Right lobe of liver (tissue), 6 donors: ENCODE data around the gene ALDH1B1. TPM values are rescaled to one million over a fixed set of nuclear protein-coding genes. Genes with fewer than 3 reads are reported as not detected.

ENCODE experiments used
- ATAC-seq, 4 donors: fragments of 200-7000 bp; cut with Tn5 transposase; one replicate each; pipeline ENCODE4 v1.9.1; 2020; ENCODE audit warnings: mild to moderate bottlenecking in 4 of 4, moderate library complexity in 4 of 4
- DNase-seq, 3 donors: peaks; one replicate each; pipeline ENCODE4 v3.0.0-alpha.2; 2020
- H3K27ac ChIP-seq, 3 donors: fragments of 200-600 bp; one replicate each; pipeline ENCODE4 v1.8.0; 2022
- H3K27me3 ChIP-seq, 2 donors: fragments of 200-600 bp; one replicate each; pipeline ENCODE4 v1.8.0; 2022
- H3K36me3 ChIP-seq, 4 donors: fragments of 200-600 bp; sonication (generic) in 1 of 4; one replicate each; pipeline versions ENCODE4 v1.5.1 to v1.8.0; 2017 to 2022; ENCODE audit warnings: control low read depth in 1 of 4
- H3K4me1 ChIP-seq, 4 donors: fragments of 200-600 bp; sonication (generic) in 1 of 4; one replicate each; pipeline versions ENCODE4 v1.5.1 to v1.8.0; 2017 to 2022; ENCODE audit warnings: control low read depth in 1 of 4
- H3K4me3 ChIP-seq, 3 donors: fragments of 200-600 bp; one replicate each; pipeline ENCODE4 v1.8.0; 2022
- H3K9me3 ChIP-seq, 4 donors: fragments of 200-600 bp; sonication (generic) in 1 of 4; one replicate each; pipeline versions ENCODE4 v1.5.1 to v1.8.0; 2017 to 2022; ENCODE audit warnings: control low read depth in 1 of 4
- CTCF ChIP-seq, 4 donors: fragments of 200-600 bp in 3 of 4; fragments of 450-650 bp in 1 of 4; IDR thresholded peaks; one replicate each; pipeline versions ENCODE4 v1.5.1 to v1.8.0; 2016 to 2022; ENCODE audit warnings: antibody characterized with exemption in 4 of 4, mild to moderate bottlenecking in 2 of 4
- POLR2A ChIP-seq: fragments of 450-650 bp; IDR thresholded peaks from one replicate; pipeline ENCODE4 v1.6.1; 2017; ENCODE audit warnings: antibody characterized with exemption, mild to moderate bottlenecking
- WGBS: methylation state at CpG from one replicate; pipeline ENCODE4 v1.1.6; 2018; ENCODE audit warnings: low coverage, low lambda C conversion rate; ENCODE audit not compliant: insufficient coverage; ENCODE audit errors: missing lambda C conversion rate; 5-methylcytosine and 5-hydroxymethylcytosine counted together
- intact Hi-C, 2 donors: fragments of 100-400 bp; cut with DNase I; formaldehyde crosslinking; loops; one replicate each; pipeline versions ENCODE4 v1.11.2 to v1.14.1; 2022
- total RNA-seq, 6 experiments: library from RNA; depleted of rRNA in 2 of 6; stranded (reverse); fragments of >200 nt in 2 of 6; fragmentation: NEBNext Ultra II Directional in 3 of 6; extraction: Animal tissue kit (Norgen Biotek cat#: 25700) in 3 of 6; gene quantifications; one replicate each; pipeline versions ENCODE4 v1.1.0 to v1.2.4, GENCODE V29; 2016 to 2023
- donor health status: DM: no; HTN: yes; CAD: no.
- donor health status: DM: no; HTN: no; CAD: no.
- donor health status: DM: no; HTN: no; CAD: no.
- donor health status: DM: no; HTN: yes; CAD: no.
- donor health status: DM: no; HTN: yes; CAD: no.

Gene ALDH1B1
- total RNA-seq, 6 experiments from 2014 or later: 61.6 to 179 (median 81.8) TPM

DNA sequence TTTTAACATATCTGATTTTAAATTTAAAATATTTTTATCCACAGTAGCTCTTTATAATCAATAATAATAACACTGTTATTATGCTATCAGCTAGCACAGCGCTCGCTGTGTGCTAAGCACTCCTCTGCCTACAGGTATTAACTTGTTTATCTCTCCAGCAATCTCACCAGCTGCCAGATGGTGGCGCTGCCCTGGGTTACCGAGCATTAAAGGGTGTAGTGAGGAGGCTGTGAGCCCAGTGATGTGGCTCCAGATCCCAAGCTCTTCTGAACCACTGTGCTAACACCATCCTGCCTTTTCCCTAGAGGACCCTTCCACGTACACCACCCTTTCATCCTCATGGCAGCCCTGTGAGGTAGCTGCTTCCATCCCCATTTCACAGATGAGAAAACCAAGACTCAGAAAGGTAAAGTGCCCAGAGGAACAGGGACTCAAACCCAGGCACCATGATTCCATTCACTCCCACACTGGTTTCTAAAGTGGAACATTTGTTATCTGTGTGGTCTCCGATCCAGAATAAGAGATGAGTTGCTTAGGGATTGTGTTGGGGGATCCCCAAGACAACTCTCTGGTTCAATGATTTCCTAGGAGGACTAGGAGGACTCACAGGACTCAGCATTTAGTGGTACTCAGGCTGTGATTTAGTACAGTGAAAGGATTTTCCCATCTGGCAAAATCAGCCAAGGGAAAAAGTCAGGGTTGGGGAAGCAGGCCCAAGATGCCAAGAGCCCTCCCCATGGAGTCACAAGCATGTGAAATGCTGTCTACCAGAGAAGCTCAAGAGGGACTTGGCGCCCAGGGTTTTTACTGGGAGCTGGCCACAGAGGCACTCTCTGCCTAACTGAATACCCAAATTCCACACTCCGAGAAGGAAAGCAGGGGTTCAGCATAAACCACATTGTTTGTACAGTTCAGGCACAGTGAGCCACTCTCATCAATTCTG, 24.8 kb downstream of the ALDH1B1 start:
- no peak for DNase-seq
- peak; percentile 28 to 50 (median 34) for TF ChIP-seq CTCF (IDR thresholded peaks at IDR 0.05)
- no peak for TF ChIP-seq POLR2A
- no peak overlapping the region for H3K27ac ChIP-seq
- 64% methylated on average over 7 of the region's 8 CpGs for WGBS
- H3K27me3 ChIP-seq: no peaks in the 10 kb centered on the region
- ATAC-seq: peak in 2 of 4 donors; percentile 25 to 48
- no peak overlapping the region for H3K4me3 ChIP-seq
- H3K9me3 ChIP-seq: no peaks in the 10 kb centered on the region
- no peaks in the 10 kb centered on the region for H3K36me3 ChIP-seq
- H3K4me1 ChIP-seq: no peaks in the 10 kb centered on the region
- intact Hi-C loops: no loop called here

- WGBS: no CpG with 5 or more reads among the region's 1 CpG
Measured at GRCh38 chr9:38418366-38418765, 25.9 kb downstream of the ALDH1B1 start.

GRCh38 chr9:38419181-38419580, 26.7 kb downstream of the ALDH1B1 start:
- intact Hi-C loops: no loop called here
- ATAC-seq: no peak

More at GRCh38 chr9:38418366-38418765, 25.9 kb downstream of the ALDH1B1 start:
- TF ChIP-seq POLR2A (no peak), CTCF (IDR thresholded peaks at IDR 0.05) (no peak)
- Histone ChIP-seq H3K27me3 (no peaks in the 10 kb centered on the region), H3K9me3 (no peaks in the 10 kb centered on the region), H3K36me3 (no peaks in the 10 kb centered on the region), H3K4me3 (no peak overlapping the region), H3K27ac (no peak overlapping the region), H3K4me1 (no peaks in the 10 kb centered on the region)
- DNase-seq (no peak), ATAC-seq (no peak)
- intact Hi-C loops: no loop called here

GRCh38 chr9:38421498-38422211, 29.2 kb downstream of the ALDH1B1 start:
- ATAC-seq (no peak), DNase-seq (no peak)
- Histone ChIP-seq H3K4me3 (no peak overlapping the region), H3K36me3 (no peaks in the 10 kb centered on the region), H3K4me1 (peaks cover 0 to 6% (median 0%) of the 10 kb centered on the region in 4 donors), H3K27ac (no peak overlapping the region), H3K9me3 (no peaks in the 10 kb centered on the region), H3K27me3 (no peaks in the 10 kb centered on the region)
- no peak for TF ChIP-seq POLR2A
- 62% methylated on average over 3 of the region's 9 CpGs for WGBS
- intact Hi-C loops: no loop called here

More at GRCh38 chr9:38419181-38419580, 26.7 kb downstream of the ALDH1B1 start:
- Histone ChIP-seq H3K4me1 (no peaks in the 10 kb centered on the region), H3K36me3 (no peaks in the 10 kb centered on the region), H3K27me3 (no peaks in the 10 kb centered on the region), H3K4me3 (no peak overlapping the region), H3K9me3 (no peaks in the 10 kb centered on the region), H3K27ac (no peak overlapping the region)
- 68% methylated on average over 4 of the region's 5 CpGs for WGBS
- DNase-seq: no peak
- no peak for TF ChIP-seq POLR2A
- no peak for TF ChIP-seq CTCF (IDR thresholded peaks at IDR 0.05)
